Stomach (tissue), 4 donors: ENCODE data around the gene GPATCH1.

Experiments used
- CTCF ChIP-seq, 7 experiments: fragments of 450-650 bp in 4 of 7; fragments of 200-600 bp in 3 of 7; sonication (generic) in 3 of 7; IDR thresholded peaks; one replicate each; pipeline ENCODE4 v1.5.1; 2016 to 2019; ENCODE audit warnings: antibody characterized with exemption in 7 of 7, control low read depth in 2 of 7, mild to moderate bottlenecking in 1 of 7
- EP300 ChIP-seq: sonication (generic); formaldehyde crosslinking; IDR thresholded peaks from one replicate; pipeline ENCODE4 v1.6.1; 2017; ENCODE audit warnings: antibody characterized with exemption
- POLR2A ChIP-seq, 4 donors: fragments of 450-650 bp; IDR thresholded peaks; one replicate each; pipeline ENCODE4 v1.6.1; 2016; ENCODE audit warnings: antibody characterized with exemption in 4 of 4, control low read depth in 2 of 4, mild to moderate bottlenecking in 1 of 4, moderate library complexity in 1 of 4

- TF ChIP-seq POLR2A (IDR thresholded peaks at IDR 0.05) = no peak
- TF ChIP-seq CTCF (IDR thresholded peaks at IDR 0.05) = no peak
- TF ChIP-seq EP300 = no peak
Observed at GRCh38 chr19:33132425-33132824, 51.4 kb downstream of the GPATCH1 start.
